GM12878 (cell line): ENCODE results near the gene TRIM47. TPM values are rescaled to one million over a fixed set of nuclear protein-coding genes. Genes with fewer than 3 reads are reported as not detected.

Experiments used
- CREM ChIP-seq: IDR thresholded peaks from 2 replicates; pipeline ENCODE4 v1.6.1; 2014; ENCODE audit warnings: antibody characterized with exemption, low read depth
- ELK1 ChIP-seq: IDR thresholded peaks from 2 replicates; pipeline ENCODE4 v1.6.1; 2012; ENCODE audit warnings: low read depth, low read length, improper control_type of control experiment
- ETV6 ChIP-seq, 2 experiments: fragments of 450-650 bp in 1 of 2; IDR thresholded peaks in 1 of 2; conservative IDR thresholded peaks in 1 of 2; 2 replicates each; pipeline ENCODE4 v1.6.1; 2014; ENCODE audit warnings: antibody characterized with exemption in 1 of 2, borderline replicate concordance in 1 of 2, low read depth in 1 of 2, mild to moderate bottlenecking in 1 of 2, moderate library complexity in 1 of 2
- FOXM1 ChIP-seq: IDR thresholded peaks from 2 replicates; pipeline ENCODE4 v1.6.1; 2012; ENCODE audit warnings: low read depth, mild to moderate bottlenecking, inconsistent platforms, low read length, moderate library complexity
- GABPA ChIP-seq: IDR thresholded peaks from 2 replicates; pipeline ENCODE4 v1.6.1; 2014; ENCODE audit warnings: antibody characterized with exemption, low read depth, mild to moderate bottlenecking, inconsistent platforms
- GATAD2B ChIP-seq: fragments of 450-650 bp; conservative IDR thresholded peaks from 2 replicates; pipeline ENCODE4 v1.6.1; 2017; ENCODE audit warnings: low read depth, mild to moderate bottlenecking, moderate library complexity
- JUNB ChIP-seq: IDR thresholded peaks from 2 replicates; pipeline ENCODE4 v1.6.1; 2016; ENCODE audit warnings: antibody characterized with exemption, mild to moderate bottlenecking
- NBN ChIP-seq: fragments of 450-650 bp; IDR thresholded peaks from 2 replicates; pipeline ENCODE4 v1.6.1; 2016
- PML ChIP-seq: IDR thresholded peaks from 2 replicates; pipeline ENCODE4 v1.6.1; 2012; ENCODE audit warnings: low read length, inconsistent platforms
- RB1 ChIP-seq: fragments of 450-650 bp; formaldehyde crosslinking; IDR thresholded peaks from 2 replicates; pipeline ENCODE4 v1.6.1; 2017; ENCODE audit warnings: mild to moderate bottlenecking, borderline replicate concordance
- RCOR1 ChIP-seq: conservative IDR thresholded peaks from 2 replicates; pipeline ENCODE4 v1.6.1; 2012; ENCODE audit warnings: low read depth, low read length, improper control_type of control experiment
- RELB ChIP-seq: fragments of 450-650 bp; IDR thresholded peaks from 2 replicates; pipeline ENCODE4 v1.6.1; 2017; ENCODE audit warnings: low read depth, mild to moderate bottlenecking, moderate library complexity
- SKIL ChIP-seq: fragments of 450-650 bp; IDR thresholded peaks from 2 replicates; pipeline ENCODE4 v1.6.1; 2017; ENCODE audit warnings: mild to moderate bottlenecking, low read depth, inconsistent platforms; ENCODE audit not compliant: poor library complexity, severe bottlenecking
- SRF ChIP-seq, 2 experiments: IDR thresholded peaks; 2 replicates each; pipeline ENCODE4 v1.6.1; 2011; ENCODE audit warnings: low read depth in 2 of 2, low read length in 2 of 2, mild to moderate bottlenecking in 1 of 2, moderate library complexity in 1 of 2
- TBL1XR1 ChIP-seq: IDR thresholded peaks from 2 replicates; pipeline ENCODE4 v1.6.1; 2012; ENCODE audit warnings: low read depth, low read length, improper control_type of control experiment
- ZBTB11 ChIP-seq: fragments of 450-650 bp; formaldehyde crosslinking; IDR thresholded peaks from 2 replicates; pipeline ENCODE4 v1.5.0; 2022; ENCODE audit warnings: mild to moderate bottlenecking, missing genetic modification characterization
- ZBTB40 ChIP-seq: fragments of 450-650 bp; IDR thresholded peaks from 2 replicates; pipeline ENCODE4 v1.6.1; 2016; ENCODE audit warnings: mild to moderate bottlenecking, moderate library complexity, borderline replicate concordance
- ZNF207 ChIP-seq: fragments of 450-650 bp; IDR thresholded peaks from 2 replicates; pipeline ENCODE4 v1.6.1; 2014; ENCODE audit warnings: antibody characterized with exemption, mild to moderate bottlenecking, borderline replicate concordance
- polyA plus RNA-seq, 11 experiments: library from polyadenylated mRNA; depleted of rRNA in 4 of 11; unstranded in 6 of 11; stranded (reverse) in 5 of 11; fragments of >200 nt; fragmentation: Nextera tagmentation in 4 of 11; fragmentation: Illumina TruSeq in 1 of 11; extraction: Ambion mirVana in 4 of 11; extraction: Trizol in 1 of 11; gene quantifications; 1 replicate in 1 of 11; 2 replicates in 10 of 11; pipeline versions ENCODE4 v1.2.1 to v1.2.3, GENCODE V29; 2011 to 2016; ENCODE audit warnings: inconsistent platforms in 2 of 11, missing spikeins in 2 of 11, low read depth in 1 of 11
- total RNA-seq, 4 experiments: library from RNA; depleted of rRNA in 3 of 4; stranded (reverse); fragments of >200 nt in 3 of 4; fragmentation: Illumina TruSeq in 1 of 4; extraction: Trizol in 1 of 4; gene quantifications; 2 replicates each; pipeline versions ENCODE4 v1.2.1 to v1.2.3, GENCODE V29; 2013 to 2021

The TRIM47 gene
- total and polyA plus RNA-seq, 10 of the 15 experiments (the other 5 are each of a cell fraction or from before 2014, with no cell fraction given) = 0.35 to 9.7 (median 5.3) TPM

- TF ChIP-seq JUNB (peak; percentile 28; the same call in 1 of the 2 replicates), NBN (no peak), SKIL (no peak), GATAD2B (0 out of 2 replicates have a peak, but pooled peaks have one; percentile 31), ZNF207 (no peak), GABPA (no peak), ZBTB40 (no peak), ELK1 (0 out of 2 replicates have a peak, but pooled peaks have one; percentile 44), TBL1XR1 (0 out of 2 replicates have a peak, but pooled peaks have one; percentile 51), RB1 (no peak), ETV6 (conservative IDR thresholded peaks at IDR 0.05 in 1 of 2, IDR thresholded peaks at IDR 0.05 in 1 of 2; ENCODE audit: borderline replicate concordance in 1 of 2, low read depth in 1 of 2) (peak in 1 of 2 experiments; percentile 66; a peak in 1 of 4 replicates), CREM (peak; percentile 52), ZBTB11 (CRISPR knock-in tag) (no peak), RELB (peak; percentile 47; the same call in 1 of the 2 replicates), RCOR1 (no peak), SRF (IDR thresholded peaks at IDR 0.05; ENCODE audit: low read depth in 2 of 2, low read length in 2 of 2) (no peak), PML (no peak), FOXM1 (peak; percentile 75)
These were observed 13.9 kb downstream of the TRIM47 start (continued) for GRCh38 chr17:75864448-75864871.
